Adrenal gland (tissue), 12 donors: ENCODE data around the gene RPS6KA5. TPM values are rescaled to one million over a fixed set of nuclear protein-coding genes. Genes with fewer than 3 reads are reported as not detected.

Experiments
- DNase-seq, 7 donors: peaks; one replicate each; pipeline ENCODE4 v3.0.0-alpha.2; 2019 to 2020
- H3K27ac ChIP-seq, 5 donors: fragments of 200-600 bp; sonication (generic) in 4 of 5; 1 replicate in 3 of 5; 2 replicates in 2 of 5; pipeline versions ENCODE4 v1.5.1 to v1.8.0; 2016 to 2020; ENCODE audit warnings: mild to moderate bottlenecking in 1 of 5
- H3K27me3 ChIP-seq: fragments of 200-600 bp; 2 replicates; pipeline ENCODE4 v1.8.0; 2021
- H3K36me3 ChIP-seq, 2 donors: fragments of 200-600 bp; replicated peaks in 1 of 2; 1 replicate in 1 of 2; 2 replicates in 1 of 2; pipeline versions ENCODE4 v1.5.1 to v1.8.0; 2018 to 2022
- H3K4me1 ChIP-seq, 2 donors: fragments of 200-600 bp; replicated peaks in 1 of 2; 1 replicate in 1 of 2; 2 replicates in 1 of 2; pipeline versions ENCODE4 v1.5.1 to v1.8.0; 2018 to 2021
- H3K4me3 ChIP-seq, 4 donors: fragments of 200-600 bp; sonication (generic) in 3 of 4; one replicate each; pipeline ENCODE4 v1.5.1; 2016 to 2018
- H3K9me3 ChIP-seq, 3 donors: fragments of 200-600 bp; sonication (generic) in 1 of 3; replicated peaks in 1 of 3; 1 replicate in 2 of 3; 2 replicates in 1 of 3; pipeline versions ENCODE4 v1.5.1 to v1.8.0; 2016 to 2021
- CTCF ChIP-seq, 6 experiments: fragments of 450-650 bp in 4 of 6; fragments of 200-600 bp in 2 of 6; sonication (generic) in 1 of 6; IDR thresholded peaks; 1 replicate in 5 of 6; 2 replicates in 1 of 6; pipeline versions ENCODE4 v1.5.1 to v1.8.0; 2016 to 2021; ENCODE audit warnings: antibody characterized with exemption in 6 of 6, mild to moderate bottlenecking in 2 of 6, moderate library complexity in 1 of 6
- POLR2A ChIP-seq, 2 donors: fragments of 450-650 bp; IDR thresholded peaks; one replicate each; pipeline ENCODE4 v1.6.1; 2017; ENCODE audit warnings: antibody characterized with exemption in 2 of 2, mild to moderate bottlenecking in 2 of 2, moderate library complexity in 1 of 2
- WGBS, 4 donors: extraction: QIAGEN DNeasy Blood & Tissue Kit in 2 of 4; methylation state at CpG; one replicate each; pipeline versions ENCODE4 v1.1.5 to v1.1.7; 2013 to 2017; 5-methylcytosine and 5-hydroxymethylcytosine counted together
- intact Hi-C, 2 donors: fragments of 100-400 bp; cut with DNase I; formaldehyde crosslinking; loops; one replicate each; pipeline versions ENCODE4 v1.14.1 to v1.15.0; 2022 to 2023
- polyA plus RNA-seq, 3 donors: library from polyadenylated mRNA; stranded (reverse); fragments of 200-250 nt in 2 of 3; fragments of 350-450 nt in 1 of 3; fragmentation: Illumina TruSeq in 1 of 3; extraction: RNeasy Lipid Tissue Mini Kit (QIAGEN cat#74804) in 1 of 3; gene quantifications; one replicate each; pipeline ENCODE4 v1.2.3, GENCODE V29; 2013 to 2014
- total RNA-seq, 9 donors: library from RNA; depleted of rRNA in 4 of 9; stranded (reverse); fragments of >200 nt in 4 of 9; fragments of 120-200 nt in 1 of 9; fragmentation: NEBNext Ultra II Directional in 1 of 9; extraction: Animal tissue kit (Norgen Biotek cat#: 25700) in 1 of 9; gene quantifications; one replicate each; pipeline versions ENCODE4 v1.1.0 to v1.2.4, GENCODE V29; 2013 to 2023
- donor health status: healthy with polysubstance abuse.
- donor health status: Bipolar disorder and iron deficiency.
- donor health status: DM: yes; HTN: yes; CAD: no.
- donor health status: DM: no; HTN: no; CAD: no.
- donor health status: DM: no; HTN: no; CAD: no.
- donor health status: DM: yes; HTN: yes; CAD: no.

The RPS6KA5 gene
- total and polyA plus RNA-seq, 12 donors: 0.27 to 5.5 (median 1.8) TPM

- Histone ChIP-seq H3K36me3 (no peaks in the 10 kb centered on the region), H3K4me1 (peaks cover 4 to 14% of the 10 kb centered on the region in 2 donors)
- intact Hi-C loops: no loop called here
Measured at GRCh38 chr14:90813442-90813841, 247.0 kb downstream of the RPS6KA5 start.

DNA sequence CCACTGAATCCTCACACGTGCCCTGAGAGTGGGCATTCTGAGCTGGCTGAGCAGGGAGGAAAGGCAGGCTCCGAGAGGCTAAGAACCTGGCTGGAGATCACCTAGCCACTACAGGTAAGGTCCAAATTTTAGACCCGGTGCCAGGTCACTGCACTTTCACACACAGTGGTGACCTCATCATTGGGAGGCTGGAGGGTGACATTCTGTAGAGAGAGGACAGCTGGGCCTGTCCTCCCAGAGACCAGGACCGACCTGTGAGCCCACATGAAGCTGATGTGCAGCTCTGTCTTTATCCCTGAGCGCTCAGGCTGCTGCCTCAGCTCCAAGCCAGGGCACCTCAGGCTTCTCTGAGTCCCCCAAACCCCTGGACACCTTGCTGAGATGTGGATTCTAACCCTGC, 248.3 kb downstream of the RPS6KA5 start:
- DNase-seq: no peak
- 92 to 100% (median 96%) methylated on average over 1 to 5 of the region's 5 CpGs for WGBS, 4 donors
- H3K4me1 ChIP-seq: peaks cover 4 to 14% of the 10 kb centered on the region in 2 donors
- no peaks in the 10 kb centered on the region for H3K36me3 ChIP-seq
- no peaks in the 10 kb centered on the region for H3K27me3 ChIP-seq
- intact Hi-C loops: no loop called here
- no peak overlapping the region for H3K27ac ChIP-seq
- no peak overlapping the region for H3K4me3 ChIP-seq
- no peak for TF ChIP-seq POLR2A (IDR thresholded peaks at IDR 0.05)
- H3K9me3 ChIP-seq: no peaks in the 10 kb centered on the region

More at GRCh38 chr14:90813442-90813841, 247.0 kb downstream of the RPS6KA5 start:
- no peak for DNase-seq
- TF ChIP-seq POLR2A (IDR thresholded peaks at IDR 0.05): no peak
- no peak for TF ChIP-seq CTCF (IDR thresholded peaks at IDR 0.05)
- Histone ChIP-seq H3K27ac (no peak overlapping the region), H3K27me3 (no peaks in the 10 kb centered on the region), H3K4me3 (no peak overlapping the region), H3K9me3 (no peaks in the 10 kb centered on the region)
- 66 to 80% (median 78%) methylated on average over 5 of the region's 5 CpGs for whole genome bisulfite sequencing, 4 donors

DNA sequence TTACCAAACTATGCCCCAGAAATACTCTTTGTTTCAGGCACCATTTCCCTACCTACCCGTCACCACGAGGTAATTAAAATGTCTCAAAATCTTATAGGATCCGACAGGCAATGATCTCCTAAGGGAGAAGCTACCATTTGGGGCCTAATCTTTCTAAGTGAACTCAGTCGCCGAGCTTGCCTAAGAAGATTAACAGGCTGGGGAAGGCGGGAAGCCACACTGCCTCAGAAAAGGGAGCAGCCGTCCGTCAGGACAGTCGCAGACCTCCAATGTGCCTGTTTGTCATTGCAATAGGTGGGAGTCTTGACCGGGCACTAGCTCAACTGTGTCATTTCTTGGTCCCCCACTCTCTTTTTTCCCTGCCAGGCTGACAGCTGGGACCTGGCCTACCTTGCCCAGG, 248.8 kb downstream of the RPS6KA5 start:
- TF ChIP-seq POLR2A (IDR thresholded peaks at IDR 0.05) (no peak), CTCF (IDR thresholded peaks at IDR 0.05) (no peak)
- 90 to 95% (median 94%) methylated on average over 8 to 10 of the region's 10 CpGs for WGBS, 4 donors
- no peak overlapping the region for H3K27ac ChIP-seq
- H3K4me1 ChIP-seq: peaks cover 4 to 14% of the 10 kb centered on the region in 2 donors
- H3K27me3 ChIP-seq: no peaks in the 10 kb centered on the region
- H3K36me3 ChIP-seq: no peaks in the 10 kb centered on the region
- intact Hi-C loops: no loop called here
- H3K9me3 ChIP-seq: no peaks in the 10 kb centered on the region
- DNase-seq: no peak
- no peak overlapping the region for H3K4me3 ChIP-seq

DNA sequence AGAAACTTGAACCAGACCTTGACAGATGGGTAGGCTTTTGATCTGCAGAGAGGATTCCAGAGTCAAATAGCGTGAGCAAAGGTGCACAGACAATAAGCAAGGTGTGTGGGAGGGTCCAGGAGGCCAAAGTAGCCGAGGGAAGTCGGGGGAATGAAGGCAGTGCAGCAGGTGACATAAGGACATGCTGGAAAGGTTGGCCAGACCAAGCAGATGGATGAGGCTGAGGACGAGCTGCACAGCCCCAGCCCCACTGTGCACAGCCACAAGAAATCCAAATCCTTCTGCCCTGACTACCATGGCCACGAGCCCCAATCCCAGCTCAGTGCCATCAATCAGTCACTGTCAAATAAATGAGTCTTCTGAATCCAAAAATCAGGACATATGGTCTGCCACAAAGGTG, 249.6 kb downstream of the RPS6KA5 start:
- Histone ChIP-seq H3K4me3 (no peak overlapping the region), H3K36me3 (no peaks in the 10 kb centered on the region), H3K4me1 (peaks cover 4 to 14% of the 10 kb centered on the region in 2 donors), H3K27ac (no peak overlapping the region), H3K27me3 (no peaks in the 10 kb centered on the region), H3K9me3 (no peaks in the 10 kb centered on the region)
- no peak for TF ChIP-seq CTCF (IDR thresholded peaks at IDR 0.05)
- no peak for TF ChIP-seq POLR2A (IDR thresholded peaks at IDR 0.05)
- intact Hi-C loops: no loop called here
- DNase-seq: no peak
- WGBS, 4 donors: 68 to 83% (median 77%) methylated on average over 5 of the region's 5 CpGs

DNA sequence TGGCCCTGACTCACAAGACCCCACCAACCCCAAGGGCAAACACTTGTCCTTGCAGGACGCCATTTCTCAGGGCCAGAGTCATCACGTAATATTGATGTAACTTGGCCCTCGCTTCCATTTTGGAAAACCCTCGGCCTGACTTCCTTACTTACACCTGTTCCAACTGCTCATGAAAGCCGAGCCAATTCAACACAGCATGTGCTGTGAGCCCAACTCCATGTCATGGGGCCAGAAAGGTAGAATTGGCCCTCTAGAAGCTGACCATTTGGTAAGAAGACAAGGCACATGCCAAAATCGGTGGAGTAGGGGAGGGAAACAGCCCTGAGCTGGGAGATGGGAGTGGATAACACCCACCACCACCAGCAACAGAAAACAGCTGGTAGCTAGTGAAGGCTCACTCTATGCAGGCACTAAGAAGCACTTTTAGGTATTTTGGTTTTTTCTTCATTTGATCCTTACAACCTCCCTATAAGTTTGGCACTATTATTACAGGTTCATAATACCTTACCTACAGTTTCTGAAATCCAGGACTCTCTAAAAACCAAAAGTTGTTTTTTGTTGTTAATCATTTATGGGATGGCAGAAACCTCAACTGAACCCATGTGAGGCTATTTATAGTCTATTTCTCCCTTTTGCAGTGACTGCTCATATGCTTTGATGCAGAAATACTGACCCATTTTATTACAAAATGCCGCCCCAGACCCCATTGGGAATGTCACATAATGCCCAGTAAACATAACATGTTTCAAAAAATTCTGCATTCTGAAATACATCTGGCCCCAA, 250.7 kb downstream of the RPS6KA5 start:
- no peak overlapping the region for H3K27ac ChIP-seq
- peaks cover 0 to 4% of the 10 kb centered on the region in 2 donors for H3K4me1 ChIP-seq
- H3K36me3 ChIP-seq: no peaks in the 10 kb centered on the region
- H3K9me3 ChIP-seq: no peaks in the 10 kb centered on the region
- WGBS, 4 donors: 90 to 94% (median 92%) methylated on average over 7 of the region's 7 CpGs
- no peak for DNase-seq
- H3K4me3 ChIP-seq: no peak overlapping the region
- TF ChIP-seq POLR2A (IDR thresholded peaks at IDR 0.05): no peak
- intact Hi-C loops: no loop called here
- no peaks in the 10 kb centered on the region for H3K27me3 ChIP-seq
